SU-DHL-6 (cell line): ENCODE results near the gene AMMECR1.

Experiments
- CTCF ChIP-seq: fragments of 200-600 bp; sonication (generic); IDR thresholded peaks from one replicate; pipeline ENCODE4 v1.5.1; 2017; ENCODE audit warnings: antibody characterized with exemption, mild to moderate bottlenecking, low read length, moderate library complexity; ENCODE audit not compliant: insufficient read depth, poor library complexity, severe bottlenecking
- EZH2phosphoT487 ChIP-seq: fragments of 200-600 bp; sonication (generic), shearing (Covaris generic); conservative IDR thresholded peaks from 2 replicates; pipeline ENCODE4 v1.6.1; 2018; ENCODE audit warnings: mild to moderate bottlenecking, antibody characterized with exemption, low read length, moderate library complexity, mixed read lengths

GRCh38 chrX:110178179-110178865 lies 139.6 kb downstream of the AMMECR1 start:
- TF ChIP-seq CTCF, result no peak
- no peak for TF ChIP-seq EZH2phosphoT487
